ENCODE measurements around the gene ELOVL7.
"Not testable (repeated sequence)": the region's sequence is repeated elsewhere in the genome, so short reads cannot be mapped to it uniquely, and the experiment has no call there.

Gene ELOVL7

GRCh38 chr5:60803712-60804111, 40.4 kb downstream of the ELOVL7 start:
- no peaks in the 10 kb centered on the region for H3K9me3 ChIP-seq (ENCODE audit: control insufficient read depth in 5 of 5, low read length in 5 of 5)
- no peaks in the 10 kb centered on the region for H3K27me3 ChIP-seq (ENCODE audit: control insufficient read depth in 5 of 5, insufficient read depth in 4 of 5, low read length in 5 of 5)
- no peak overlapping the region for H3K27ac ChIP-seq (ENCODE audit: low read depth, low read length)
- H3K9ac ChIP-seq (ENCODE audit: low read length in 5 of 5): no peak overlapping the region
- H3K4me1 ChIP-seq (ENCODE audit: control insufficient read depth in 5 of 5, insufficient read depth in 5 of 5, low read length in 5 of 5): no peaks in the 10 kb centered on the region
- H3K4me3 ChIP-seq (ENCODE audit: low read depth in 1 of 5, low read length in 5 of 5): no peak overlapping the region
- H3K36me3 ChIP-seq (ENCODE audit: control insufficient read depth in 5 of 5, insufficient read depth in 5 of 5, low read length in 5 of 5): no peaks in the 10 kb centered on the region

- no peak overlapping the region for H3K9ac ChIP-seq (ENCODE audit: low read length in 5 of 5)
- no peaks in the 10 kb centered on the region for H3K27me3 ChIP-seq (ENCODE audit: control insufficient read depth in 5 of 5, insufficient read depth in 4 of 5, low read length in 5 of 5)
- H3K36me3 ChIP-seq (ENCODE audit: control insufficient read depth in 5 of 5, insufficient read depth in 5 of 5, low read length in 5 of 5): no peaks in the 10 kb centered on the region
- no peak overlapping the region for H3K4me3 ChIP-seq (ENCODE audit: low read depth in 1 of 5, low read length in 5 of 5)
- H3K27ac ChIP-seq (ENCODE audit: low read depth, low read length): no peak overlapping the region
- no peaks in the 10 kb centered on the region for H3K9me3 ChIP-seq (ENCODE audit: control insufficient read depth in 5 of 5, low read length in 5 of 5)
- H3K4me1 ChIP-seq (ENCODE audit: control insufficient read depth in 5 of 5, insufficient read depth in 5 of 5, low read length in 5 of 5): no peaks in the 10 kb centered on the region
These were observed 41.1 kb downstream of the ELOVL7 start for GRCh38 chr5:60802986-60803385.

GRCh38 chr5:60802226-60802625, 41.8 kb downstream of the ELOVL7 start:
- Histone ChIP-seq H3K9ac (ENCODE audit: low read length in 5 of 5) (no peak overlapping the region), H3K27ac (ENCODE audit: low read depth, low read length) (no peak overlapping the region), H3K9me3 (ENCODE audit: control insufficient read depth in 5 of 5, low read length in 5 of 5) (no peaks in the 10 kb centered on the region), H3K4me3 (ENCODE audit: low read depth in 1 of 5, low read length in 5 of 5) (no peak overlapping the region), H3K27me3 (ENCODE audit: control insufficient read depth in 5 of 5, insufficient read depth in 4 of 5, low read length in 5 of 5) (no peaks in the 10 kb centered on the region), H3K36me3 (ENCODE audit: control insufficient read depth in 5 of 5, insufficient read depth in 5 of 5, low read length in 5 of 5) (no peaks in the 10 kb centered on the region), H3K4me1 (ENCODE audit: control insufficient read depth in 5 of 5, insufficient read depth in 5 of 5, low read length in 5 of 5) (no peaks in the 10 kb centered on the region)

GRCh38 chr5:60797482-60798153, 46.5 kb downstream of the ELOVL7 start:
- Histone ChIP-seq H3K9me3 (ENCODE audit: control insufficient read depth in 5 of 5, low read length in 5 of 5) (no peaks in the 10 kb centered on the region), H3K27ac (ENCODE audit: low read depth, low read length) (no peak overlapping the region), H3K4me1 (ENCODE audit: control insufficient read depth in 5 of 5, insufficient read depth in 5 of 5, low read length in 5 of 5) (no peaks in the 10 kb centered on the region), H3K4me3 (ENCODE audit: low read depth in 1 of 5, low read length in 5 of 5) (no peak overlapping the region), H3K27me3 (ENCODE audit: control insufficient read depth in 5 of 5, insufficient read depth in 4 of 5, low read length in 5 of 5) (no peaks in the 10 kb centered on the region), H3K36me3 (ENCODE audit: control insufficient read depth in 5 of 5, insufficient read depth in 5 of 5, low read length in 5 of 5) (no peaks in the 10 kb centered on the region), H3K9ac (ENCODE audit: low read length in 5 of 5) (no peak overlapping the region)

- H3K4me1 ChIP-seq (ENCODE audit: control insufficient read depth in 5 of 5, insufficient read depth in 5 of 5, low read length in 5 of 5); H3K9ac ChIP-seq (ENCODE audit: low read length in 5 of 5); H3K9me3 ChIP-seq (ENCODE audit: control insufficient read depth in 5 of 5, low read length in 5 of 5): not testable (repeated sequence)
These were observed 48.6 kb downstream of the ELOVL7 start for GRCh38 chr5:60795424-60795950.

GRCh38 chr5:60794691-60795090, 49.4 kb downstream of the ELOVL7 start:
- H3K27me3 ChIP-seq (ENCODE audit: control insufficient read depth in 5 of 5, insufficient read depth in 4 of 5, low read length in 5 of 5): no peaks in the 10 kb centered on the region
- H3K9me3 ChIP-seq (ENCODE audit: control insufficient read depth in 5 of 5, low read length in 5 of 5): no peaks in the 10 kb centered on the region
- H3K9ac ChIP-seq (ENCODE audit: low read length in 5 of 5): no peak overlapping the region
- no peak overlapping the region for H3K4me3 ChIP-seq (ENCODE audit: low read depth in 1 of 5, low read length in 5 of 5)
- no peaks in the 10 kb centered on the region for H3K4me1 ChIP-seq (ENCODE audit: control insufficient read depth in 5 of 5, insufficient read depth in 5 of 5, low read length in 5 of 5)
- no peak overlapping the region for H3K27ac ChIP-seq (ENCODE audit: low read depth, low read length)
- no peaks in the 10 kb centered on the region for H3K36me3 ChIP-seq (ENCODE audit: control insufficient read depth in 5 of 5, insufficient read depth in 5 of 5, low read length in 5 of 5)

More at GRCh38 chr5:60795424-60795950, 48.6 kb downstream of the ELOVL7 start:
- not testable (repeated sequence) for H3K27ac ChIP-seq (ENCODE audit: low read depth, low read length); H3K36me3 ChIP-seq (ENCODE audit: control insufficient read depth in 5 of 5, insufficient read depth in 5 of 5, low read length in 5 of 5); H3K27me3 ChIP-seq (ENCODE audit: control insufficient read depth in 5 of 5, insufficient read depth in 4 of 5, low read length in 5 of 5); H3K4me3 ChIP-seq (ENCODE audit: low read depth in 1 of 5, low read length in 5 of 5)

GRCh38 chr5:60792438-60792837, 51.6 kb downstream of the ELOVL7 start:
- H3K9me3 ChIP-seq (ENCODE audit: control insufficient read depth in 5 of 5, low read length in 5 of 5): no peaks in the 10 kb centered on the region
- H3K36me3 ChIP-seq (ENCODE audit: control insufficient read depth in 5 of 5, insufficient read depth in 5 of 5, low read length in 5 of 5): no peaks in the 10 kb centered on the region
- H3K4me1 ChIP-seq (ENCODE audit: control insufficient read depth in 5 of 5, insufficient read depth in 5 of 5, low read length in 5 of 5): no peaks in the 10 kb centered on the region
- no peak overlapping the region for H3K27ac ChIP-seq (ENCODE audit: low read depth, low read length)
- H3K4me3 ChIP-seq (ENCODE audit: low read depth in 1 of 5, low read length in 5 of 5): no peak overlapping the region
- no peaks in the 10 kb centered on the region for H3K27me3 ChIP-seq (ENCODE audit: control insufficient read depth in 5 of 5, insufficient read depth in 4 of 5, low read length in 5 of 5)
- no peak overlapping the region for H3K9ac ChIP-seq (ENCODE audit: low read length in 5 of 5)

GRCh38 chr5:60789551-60789950, 54.5 kb downstream of the ELOVL7 start:
- H3K27ac ChIP-seq (ENCODE audit: low read depth, low read length): no peak overlapping the region
- H3K4me1 ChIP-seq (ENCODE audit: control insufficient read depth in 5 of 5, insufficient read depth in 5 of 5, low read length in 5 of 5): no peaks in the 10 kb centered on the region
- no peak overlapping the region for H3K4me3 ChIP-seq (ENCODE audit: low read depth in 1 of 5, low read length in 5 of 5)
- H3K9ac ChIP-seq (ENCODE audit: low read length in 5 of 5): no peak overlapping the region
- no peaks in the 10 kb centered on the region for H3K9me3 ChIP-seq (ENCODE audit: control insufficient read depth in 5 of 5, low read length in 5 of 5)
- H3K27me3 ChIP-seq (ENCODE audit: control insufficient read depth in 5 of 5, insufficient read depth in 4 of 5, low read length in 5 of 5): no peaks in the 10 kb centered on the region
- H3K36me3 ChIP-seq (ENCODE audit: control insufficient read depth in 5 of 5, insufficient read depth in 5 of 5, low read length in 5 of 5): no peaks in the 10 kb centered on the region

GRCh38 chr5:60788863-60789513, 55.1 kb downstream of the ELOVL7 start:
- Histone ChIP-seq H3K27ac (ENCODE audit: low read depth, low read length) (no peak overlapping the region), H3K4me1 (ENCODE audit: control insufficient read depth in 5 of 5, insufficient read depth in 5 of 5, low read length in 5 of 5) (no peaks in the 10 kb centered on the region), H3K4me3 (ENCODE audit: low read depth in 1 of 5, low read length in 5 of 5) (no peak overlapping the region), H3K9ac (ENCODE audit: low read length in 5 of 5) (no peak overlapping the region), H3K36me3 (ENCODE audit: control insufficient read depth in 5 of 5, insufficient read depth in 5 of 5, low read length in 5 of 5) (no peaks in the 10 kb centered on the region), H3K9me3 (ENCODE audit: control insufficient read depth in 5 of 5, low read length in 5 of 5) (no peaks in the 10 kb centered on the region), H3K27me3 (ENCODE audit: control insufficient read depth in 5 of 5, insufficient read depth in 4 of 5, low read length in 5 of 5) (no peaks in the 10 kb centered on the region)

- Histone ChIP-seq H3K4me1 (ENCODE audit: control insufficient read depth in 5 of 5, insufficient read depth in 5 of 5, low read length in 5 of 5) (no peaks in the 10 kb centered on the region), H3K4me3 (ENCODE audit: low read depth in 1 of 5, low read length in 5 of 5) (no peak overlapping the region), H3K9ac (ENCODE audit: low read length in 5 of 5) (no peak overlapping the region), H3K9me3 (ENCODE audit: control insufficient read depth in 5 of 5, low read length in 5 of 5) (peaks cover 0 to 6% (median 0%) of the 10 kb centered on the region in 5 donors), H3K27me3 (ENCODE audit: control insufficient read depth in 5 of 5, insufficient read depth in 4 of 5, low read length in 5 of 5) (no peaks in the 10 kb centered on the region), H3K27ac (ENCODE audit: low read depth, low read length) (no peak overlapping the region), H3K36me3 (ENCODE audit: control insufficient read depth in 5 of 5, insufficient read depth in 5 of 5, low read length in 5 of 5) (no peaks in the 10 kb centered on the region)
These were observed 64.6 kb downstream of the ELOVL7 start for GRCh38 chr5:60779466-60779865.
